IMR-90 (cell line): ENCODE data around the gene KLHL3. TPM values are rescaled to one million over a fixed set of nuclear protein-coding genes. Genes with fewer than 3 reads are reported as not detected.

Experiments used
- ATAC-seq: fragments of 200-7000 bp; cut with Tn5 transposase; 2 replicates; pipeline ENCODE4 v1.9.1; 2020; ENCODE audit warnings: low read depth, mild to moderate bottlenecking, moderate library complexity
- BruUV-seq: library from RNA; stranded (reverse); fragments of 400-500 nt; replicated peaks from 2 replicates; lab custom pipeline; 2021; lab: Mats Ljungman, UMichigan
- CTCF ChIA-PET: fragments of 300-600 bp; formaldehyde crosslinking; extraction: SDS; loops from one replicate; lab custom pipeline; 2021; ENCODE audit warnings: antibody characterized with exemption; lab: Yijun Ruan, JAX
- POLR2A ChIA-PET: fragments of 300-600 bp; sonication (Branson Sonifier 250); formaldehyde crosslinking; loops from one replicate; lab custom pipeline; 2022; ENCODE audit warnings: antibody characterized with exemption; ENCODE audit not compliant: unreplicated experiment; lab: Charles Lee
- DNase-seq: peaks from one replicate; pipeline ENCODE4 v3.0.0; 2013
- H2AFZ ChIP-seq: replicated peaks from 2 replicates; pipeline ENCODE3; 2013; ENCODE audit warnings: low read length, mild to moderate bottlenecking; ENCODE audit not compliant: poor library complexity
- H2AK5ac ChIP-seq: 2 replicates; pipeline ENCODE4 v1.6.1; 2013; ENCODE audit warnings: low read depth, low read length, inconsistent platforms
- H2AK9ac ChIP-seq: replicated peaks from 2 replicates; pipeline ENCODE3; 2013; ENCODE audit warnings: mild to moderate bottlenecking, low read depth, low read length, moderate library complexity; ENCODE audit not compliant: poor library complexity
- H2BK120ac ChIP-seq: 2 replicates; pipeline ENCODE4 v1.6.1; 2013; ENCODE audit warnings: low read depth, low read length, inconsistent platforms
- H2BK15ac ChIP-seq: 3 replicates; pipeline ENCODE4 v1.6.1; 2013; ENCODE audit warnings: low read depth, low read length, inconsistent platforms
- H2BK20ac ChIP-seq: 2 replicates; pipeline ENCODE4 v1.6.1; 2013; ENCODE audit warnings: low read depth, mild to moderate bottlenecking, inconsistent platforms, low read length, moderate library complexity
- H2BK5ac ChIP-seq: 2 replicates; pipeline ENCODE4 v1.6.1; 2013; ENCODE audit warnings: mild to moderate bottlenecking, low read depth, low read length, inconsistent platforms; ENCODE audit not compliant: poor library complexity, severe bottlenecking
- H3K14ac ChIP-seq: replicated peaks from 2 replicates; pipeline ENCODE4 v1.6.1; 2013; ENCODE audit warnings: low read depth, low read length, inconsistent platforms
- H3K18ac ChIP-seq: 2 replicates; pipeline ENCODE4 v1.6.1; 2013; ENCODE audit warnings: low read depth, low read length, control low read depth
- H3K23ac ChIP-seq: 2 replicates; pipeline ENCODE4 v1.6.1; 2013; ENCODE audit warnings: low read depth, low read length, inconsistent platforms
- H3K27ac ChIP-seq: 2 replicates; pipeline ENCODE4 v1.5.1; 2013; ENCODE audit warnings: mild to moderate bottlenecking, control low read depth, low read length; ENCODE audit not compliant: insufficient read depth
- H3K27me3 ChIP-seq: 2 replicates; pipeline ENCODE4 v1.6.1; 2013; ENCODE audit warnings: low read length; ENCODE audit not compliant: control insufficient read depth, insufficient read depth
- H3K36me3 ChIP-seq: 2 replicates; pipeline ENCODE4 v1.6.1; 2013; ENCODE audit warnings: low read length, mixed read lengths; ENCODE audit not compliant: control insufficient read depth, insufficient read depth
- H3K4ac ChIP-seq: 2 replicates; pipeline ENCODE4 v1.6.1; 2013; ENCODE audit warnings: low read depth, low read length, inconsistent platforms
- H3K4me1 ChIP-seq: 2 replicates; pipeline ENCODE4 v1.6.1; 2013; ENCODE audit warnings: low read length, mixed read lengths; ENCODE audit not compliant: control insufficient read depth, insufficient read depth
- H3K4me2 ChIP-seq: 2 replicates; pipeline ENCODE4 v1.6.1; 2013; ENCODE audit warnings: low read depth, mild to moderate bottlenecking, control low read depth, low read length, moderate library complexity
- H3K4me3 ChIP-seq: 2 replicates; pipeline ENCODE4 v1.5.1; 2013; ENCODE audit warnings: low read depth, mild to moderate bottlenecking, control low read depth, low read length, moderate library complexity; ENCODE audit not compliant: insufficient read depth
- H3K56ac ChIP-seq: 2 replicates; pipeline ENCODE4 v1.6.1; 2013; ENCODE audit warnings: low read length, inconsistent platforms; ENCODE audit not compliant: insufficient read depth; ENCODE audit errors: extremely low read depth
- H3K79me1 ChIP-seq, 2 experiments: 2 replicates each; pipeline ENCODE4 v1.6.1; 2013; ENCODE audit warnings: low read length in 2 of 2, inconsistent platforms in 1 of 2, low read depth in 1 of 2
- H3K9ac ChIP-seq: 2 replicates; pipeline ENCODE4 v1.6.1; 2013; ENCODE audit warnings: low read depth, low read length, control low read depth
- H3K9me1 ChIP-seq: 2 replicates; pipeline ENCODE4 v1.6.1; 2013; ENCODE audit warnings: low read length, inconsistent platforms; ENCODE audit not compliant: insufficient read depth
- H3K9me3 ChIP-seq: 2 replicates; pipeline ENCODE4 v1.6.1; 2013; ENCODE audit warnings: low read length; ENCODE audit not compliant: control insufficient read depth, insufficient read depth
- H4K20me1 ChIP-seq: 2 replicates; pipeline ENCODE4 v1.6.1; 2013; ENCODE audit warnings: low read length, inconsistent platforms; ENCODE audit not compliant: insufficient read depth
- H4K5ac ChIP-seq: 2 replicates; pipeline ENCODE4 v1.6.1; 2013; ENCODE audit warnings: mild to moderate bottlenecking, low read depth, low read length, control low read depth
- H4K8ac ChIP-seq, 2 experiments: 2 replicates each; pipeline ENCODE4 v1.6.1; 2013; ENCODE audit warnings: low read depth in 2 of 2, low read length in 2 of 2, control low read depth in 1 of 2, inconsistent platforms in 1 of 2
- H4K91ac ChIP-seq: 2 replicates; pipeline ENCODE4 v1.6.1; 2013; ENCODE audit warnings: low read depth, low read length, inconsistent platforms; ENCODE audit not compliant: insufficient read depth
- BHLHE40 ChIP-seq: fragments of 150-350 bp; IDR thresholded peaks from 2 replicates; pipeline ENCODE4 v1.6.1; 2016; ENCODE audit warnings: mild to moderate bottlenecking, low read depth, low read length
- CEBPB ChIP-seq: IDR thresholded peaks from 2 replicates; pipeline ENCODE4 v1.6.1; 2012; ENCODE audit warnings: low read depth, low read length, improper control_type of control experiment
- CHD1 ChIP-seq: IDR thresholded peaks from 2 replicates; pipeline ENCODE4 v1.6.1; 2012; ENCODE audit warnings: low read depth, low read length, improper control_type of control experiment
- CTCF ChIP-seq: conservative IDR thresholded peaks from 2 replicates; pipeline ENCODE4 v1.5.1; 2012; ENCODE audit warnings: mild to moderate bottlenecking, low read depth, low read length, improper control_type of control experiment
- ELK1 ChIP-seq: fragments of 150-350 bp; IDR thresholded peaks from 2 replicates; pipeline ENCODE4 v1.6.1; 2016; ENCODE audit warnings: low read depth, mild to moderate bottlenecking, low read length, moderate library complexity, borderline replicate concordance
- FOS ChIP-seq: fragments of 150-350 bp; IDR thresholded peaks from 2 replicates; pipeline ENCODE4 v1.6.1; 2016; ENCODE audit warnings: low read depth, low read length
- MAFK ChIP-seq: IDR thresholded peaks from 2 replicates; pipeline ENCODE4 v1.6.1; 2012; ENCODE audit warnings: low read depth, low read length, improper control_type of control experiment
- MAZ ChIP-seq: IDR thresholded peaks from 2 replicates; pipeline ENCODE4 v1.6.1; 2012; ENCODE audit warnings: low read depth, mild to moderate bottlenecking, low read length, improper control_type of control experiment, moderate library complexity, borderline replicate concordance
- NFE2L2 ChIP-seq: fragments of 150-350 bp; IDR thresholded peaks from 2 replicates; pipeline ENCODE4 v1.6.1; 2016; ENCODE audit warnings: low read depth, mild to moderate bottlenecking, low read length
- POLR2A ChIP-seq: IDR thresholded peaks from 2 replicates; pipeline ENCODE4 v1.6.1; 2012; ENCODE audit warnings: mild to moderate bottlenecking, low read depth, low read length
- RAD21 ChIP-seq: IDR thresholded peaks from 2 replicates; pipeline ENCODE4 v1.6.1; 2012; ENCODE audit warnings: low read length, improper control_type of control experiment
- RCOR1 ChIP-seq: IDR thresholded peaks from 2 replicates; pipeline ENCODE4 v1.6.1; 2012; ENCODE audit warnings: mild to moderate bottlenecking, low read length, improper control_type of control experiment; ENCODE audit not compliant: insufficient replicate concordance
- RFX5 ChIP-seq: IDR thresholded peaks from 2 replicates; pipeline ENCODE4 v1.8.0; 2012; ENCODE audit warnings: low read depth, mild to moderate bottlenecking, low read length, moderate library complexity
- SMC3 ChIP-seq: fragments of 150-350 bp; IDR thresholded peaks from 2 replicates; pipeline ENCODE4 v1.6.1; 2016; ENCODE audit warnings: low read depth, mild to moderate bottlenecking, antibody characterized with exemption, low read length, moderate library complexity
- USF2 ChIP-seq: fragments of 150-350 bp; IDR thresholded peaks from 2 replicates; pipeline ENCODE4 v1.6.1; 2017; ENCODE audit warnings: mild to moderate bottlenecking, antibody characterized with exemption, low read length, low read depth
- WGBS, 2 experiments: methylation state at CpG; one replicate each; pipeline versions ENCODE4 v1.1.5 to v1.1.7; 2013; ENCODE audit warnings: missing lambda C conversion rate in 2 of 2; ENCODE audit not compliant: insufficient read length in 1 of 2; ENCODE audit errors: extremely low coverage in 2 of 2; 5-methylcytosine and 5-hydroxymethylcytosine counted together
- dilution Hi-C: fragments of 300-500 bp; cut with HindIII; formaldehyde crosslinking; loops from one replicate; pipeline ENCODE4 v1.14.3; 2018; ENCODE audit warnings: low sequenced_read_pairs; ENCODE audit not compliant: unreplicated experiment
- in situ Hi-C: fragments of 300-500 bp; cut with MboI; formaldehyde crosslinking; loops from 3 replicates; pipeline ENCODE4 v1.14.3; 2019; ENCODE audit warnings: low sequenced_read_pairs, inconsistent platforms, mixed read lengths
- intact Hi-C: fragments of 100-400 bp; cut with micrococcal nuclease; formaldehyde crosslinking; loops from 2 replicates; pipeline ENCODE4 v1.10.0; 2022
- polyA plus RNA-seq, 3 experiments: library from polyadenylated mRNA; depleted of rRNA; stranded (reverse); fragments of >200 nt; gene quantifications; 2 replicates each; pipeline ENCODE4 v1.2.3, GENCODE V29; 2012; ENCODE audit warnings: low replicate concordance in 1 of 3
- total RNA-seq: library from RNA; depleted of rRNA; stranded (reverse); fragments of >200 nt; gene quantifications from 2 replicates; pipeline ENCODE4 v1.2.3, GENCODE V29; 2012

The KLHL3 gene
- total and polyA plus RNA-seq, 2 of the 4 experiments (the other 2 are of a cell fraction) = 2.3 to 4.1 TPM

- H4K8ac ChIP-seq = no peak overlapping the region
- H2BK15ac ChIP-seq = no peak overlapping the region
- ChIA-PET POLR2A (no interaction called here), CTCF (no interaction called here)
- H2AK9ac ChIP-seq = no peak overlapping the region
- no peak overlapping the region for H3K14ac ChIP-seq
- H3K4me2 ChIP-seq = no peak overlapping the region
- H3K4ac ChIP-seq = no peak overlapping the region
- no peaks in the 10 kb centered on the region for H3K9me1 ChIP-seq
- ATAC-seq = no peak
- H4K91ac ChIP-seq = no peak overlapping the region
- H3K23ac ChIP-seq = no peak overlapping the region
- no peaks in the 10 kb centered on the region for H4K20me1 ChIP-seq
- DNase-seq = no peak
- no peak overlapping the region for H3K18ac ChIP-seq
- H3K27me3 ChIP-seq = no peaks in the 10 kb centered on the region
- H2BK20ac ChIP-seq = no peak overlapping the region
- no TSS peak for BruUV-seq
- H3K27ac ChIP-seq = no peak overlapping the region
- no peak for TF ChIP-seq POLR2A
- no peak for TF ChIP-seq NFE2L2
- TF ChIP-seq USF2 = no peak
- no peak for TF ChIP-seq RAD21
- TF ChIP-seq SMC3 = no peak
- TF ChIP-seq CEBPB = no peak
- no peak for TF ChIP-seq CHD1
- no peak for TF ChIP-seq BHLHE40
- TF ChIP-seq CTCF = no peak
- no peak for TF ChIP-seq MAZ
- TF ChIP-seq ELK1 = no peak
- TF ChIP-seq FOS = no peak
- TF ChIP-seq MAFK = no peak
- no peak for TF ChIP-seq RFX5
- no peak for TF ChIP-seq RCOR1
- intact Hi-C loops = no loop called here
- H3K56ac ChIP-seq = no peak overlapping the region
- no CpG with 5 or more reads among the region's 5 CpGs for WGBS, 2 experiments
- in situ Hi-C loops = no loop called here
- no peaks in the 10 kb centered on the region for H3K79me1 ChIP-seq
- H3K36me3 ChIP-seq = no peaks in the 10 kb centered on the region
- no peak overlapping the region for H2AK5ac ChIP-seq
- H3K4me3 ChIP-seq = no peak overlapping the region
- H2BK120ac ChIP-seq = no peak overlapping the region
- no peak overlapping the region for H3K9ac ChIP-seq
- H3K9me3 ChIP-seq = no peaks in the 10 kb centered on the region
- H2BK5ac ChIP-seq = no peak overlapping the region
- peaks cover 2% of the 10 kb centered on the region; the same call in 1 of the 2 replicates for H3K4me1 ChIP-seq
- dilution Hi-C loops = no loop called here
- H4K5ac ChIP-seq = no peak overlapping the region
- H2AFZ ChIP-seq = no peak overlapping the region
These were observed 32.3 kb downstream of the KLHL3 start for GRCh38 chr5:137703565-137703964.
